ENCODE data around the gene HJV.

Gene HJV

GRCh38 chr1:146021050-146021445 is 487 bp downstream of the HJV start:
- no peak for DNase-seq

- DNase-seq: no peak
Observed at GRCh38 chr1:146020058-146021049, 1.2 kb downstream of the HJV start.

- DNase-seq: no peak
Observed at GRCh38 chr1:146019231-146020057, 2.1 kb downstream of the HJV start.

GRCh38 chr1:146016891-146017290 is 4.6 kb downstream of the HJV start:
- no peak for DNase-seq

GRCh38 chr1:146013559-146013922 is 8.0 kb downstream of the HJV start:
- DNase-seq: no peak

- peak; percentile 68 for DNase-seq
Observed at GRCh38 chr1:146012703-146013558, 8.6 kb downstream of the HJV start.

GRCh38 chr1:146010126-146010738 is 11.3 kb downstream of the HJV start:
- no peak for DNase-seq

GRCh38 chr1:146007489-146008133 is 13.9 kb downstream of the HJV start:
- no peak for DNase-seq

- DNase-seq: no peak
Observed at GRCh38 chr1:146001709-146002108, 19.8 kb downstream of the HJV start.

GRCh38 chr1:145999321-146000024 is 22.1 kb downstream of the HJV start:
- DNase-seq: no peak

GRCh38 chr1:145997718-145998023 is 23.9 kb downstream of the HJV start:
- DNase-seq: no peak

GRCh38 chr1:145997016-145997717 is 24.4 kb downstream of the HJV start:
- DNase-seq: peak; percentile 66

- peak; percentile 97 for DNase-seq
Observed at GRCh38 chr1:145996433-145997015, 25.0 kb downstream of the HJV start, which contains the start of gene TXNIP. Gene TXNIP (minus strand): TSS chr1:145996579. CDS start chr1:145996266, 313 bp downstream.

- no peak for DNase-seq
Observed at GRCh38 chr1:145995964-145996432, 25.5 kb downstream of the HJV start.

GRCh38 chr1:145995148-145995881 is 26.2 kb downstream of the HJV start:
- DNase-seq: no peak

- DNase-seq: peak; percentile 57
Observed at GRCh38 chr1:145994391-145995120, 27.0 kb downstream of the HJV start.

GRCh38 chr1:145993618-145994390 is 27.7 kb downstream of the HJV start:
- no peak for DNase-seq

Data from stimulated activated CD4-positive, alpha-beta T cell treated with anti-CD3 and anti-CD28 coated beads, Interleukin-4, amount 100 ng/mL, for 24 hours (primary cell).